Measurements from ENCODE around the gene RNF208. TPM values are rescaled to one million over a fixed set of nuclear protein-coding genes. Genes with fewer than 3 reads are reported as not detected.

The RNF208 gene
- total and polyA plus RNA-seq, 2 of the 4 experiments (the other 2 are of a cell fraction): 1.2 TPM; not detected in 1

DNA sequence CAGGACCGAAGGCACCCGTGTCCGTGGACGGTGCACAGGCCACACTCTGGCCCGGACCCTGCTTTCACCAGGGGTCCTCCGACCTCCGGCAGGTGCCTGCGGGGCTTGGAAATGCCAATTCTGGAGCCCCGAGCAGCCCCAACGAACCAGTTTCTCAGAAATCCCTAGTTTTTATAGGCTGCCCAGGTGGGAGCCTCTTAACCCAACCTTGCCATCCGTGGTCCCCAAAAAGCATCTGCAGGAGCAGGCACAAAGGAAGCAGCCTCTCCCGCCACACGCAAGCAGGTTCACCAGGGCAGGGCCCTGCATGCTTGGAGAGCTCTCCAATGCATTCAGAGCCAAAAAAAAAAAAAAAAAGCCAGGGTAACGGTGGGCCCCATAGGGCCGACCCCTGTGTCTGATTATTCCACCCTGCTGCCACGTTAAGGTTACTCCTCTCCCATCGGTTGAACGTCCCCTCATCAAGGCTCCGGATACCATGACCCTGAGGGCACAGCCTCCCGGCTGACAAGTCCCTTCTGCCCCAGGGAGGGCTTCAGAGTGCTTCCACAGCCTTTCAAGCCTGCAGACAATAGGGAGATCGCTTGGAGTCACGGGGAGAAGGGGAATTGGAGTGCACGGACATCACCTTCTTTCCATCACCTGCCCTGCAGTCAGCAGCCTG is 20.7 kb downstream of the RNF208 start:
- ATAC-seq (ENCODE audit: low read depth): no peak
- peak overlapping the region; percentile 100 for H2AFZ ChIP-seq (replicated peaks; ENCODE audit: low read length, poor library complexity)
- peaks cover 34 to 81% of the 10 kb centered on the region in 2 experiments for H3K79me1 ChIP-seq (ENCODE audit: low read depth in 1 of 2, low read length in 2 of 2)
- CTCF ChIA-PET: no interaction called here
- no TSS peak for BruUV-seq (replicated peaks)
- dilution Hi-C loops (cut with HindIII; ENCODE audit: low sequenced_read_pairs, unreplicated experiment) (no loop called here), intact Hi-C loops (cut with micrococcal nuclease) (no loop called here), in situ Hi-C loops (cut with MboI; ENCODE audit: low sequenced_read_pairs) (no loop called here)
- H2BK120ac ChIP-seq (ENCODE audit: low read depth, low read length): no peak overlapping the region
- H3K9me3 ChIP-seq (ENCODE audit: control insufficient read depth, insufficient read depth, low read length): no peaks in the 10 kb centered on the region
- peak overlapping the region; percentile 97 for H3K4ac ChIP-seq (ENCODE audit: low read depth, low read length)
- peak overlapping the region; percentile 93; the same call in 1 of the 2 replicates for H4K91ac ChIP-seq (ENCODE audit: insufficient read depth, low read depth, low read length)
- no peak overlapping the region for H3K18ac ChIP-seq (ENCODE audit: low read depth, low read length)
- peak overlapping the region; percentile 98 for H2AK5ac ChIP-seq (ENCODE audit: low read depth, low read length)
- peak overlapping the region; percentile 25; the same call in 1 of the 2 replicates for H3K56ac ChIP-seq (ENCODE audit: extremely low read depth, insufficient read depth, low read length)
- peak overlapping the region; percentile 68 for H3K23ac ChIP-seq (ENCODE audit: low read depth, low read length)
- 0 out of 2 replicates have a peak, but pooled peaks cover 2% of the 10 kb centered on the region for H3K9me1 ChIP-seq (ENCODE audit: insufficient read depth, low read length)
- no peaks in the 10 kb centered on the region for H3K36me3 ChIP-seq (ENCODE audit: control insufficient read depth, insufficient read depth, low read length)
- peak overlapping the region; percentile 97 to 98 for H4K8ac ChIP-seq (ENCODE audit: low read depth in 2 of 2, low read length in 2 of 2)
- H3K4me2 ChIP-seq (ENCODE audit: low read depth, low read length): peak overlapping the region; percentile 86
- H3K9ac ChIP-seq (ENCODE audit: low read depth, low read length): peak overlapping the region; percentile 93
- H3K27ac ChIP-seq (ENCODE audit: insufficient read depth, low read length): peak overlapping the region; percentile 91
- peak overlapping the region; percentile 83 for H4K5ac ChIP-seq (ENCODE audit: low read depth, low read length)
- peaks cover 24% of the 10 kb centered on the region for H3K4me1 ChIP-seq (ENCODE audit: control insufficient read depth, insufficient read depth, low read length)
- DNase-seq: no peak
- H2BK15ac ChIP-seq (ENCODE audit: low read depth, low read length): no peak overlapping the region
- no peaks in the 10 kb centered on the region for H3K27me3 ChIP-seq (ENCODE audit: control insufficient read depth, insufficient read depth, low read length)
- H3K14ac ChIP-seq (replicated peaks; ENCODE audit: low read depth, low read length): peak overlapping the region; percentile 93
- POLR2A ChIA-PET (ENCODE audit: unreplicated experiment): interaction anchor here (0.6 to 0.9 kb wide), 3 partner anchors 12 to 39 kb away, joined by 3 to 16 read pairs (median 4); partner anchors contain the start of gene SSNA1
- H2BK20ac ChIP-seq (ENCODE audit: low read depth, low read length): no peak overlapping the region
- peak overlapping the region; percentile 94 for H2AK9ac ChIP-seq (replicated peaks; ENCODE audit: low read depth, low read length, poor library complexity)
- peaks cover 32% of the 10 kb centered on the region for H4K20me1 ChIP-seq (ENCODE audit: insufficient read depth, low read length)
- 3% methylated on average over 7 of the region's 23 CpGs; no CpG with 5 or more reads in 1 of the 2 experiments for WGBS, 2 experiments (ENCODE audit: extremely low coverage in 2 of 2, insufficient read length in 1 of 2)
- H3K4me3 ChIP-seq (ENCODE audit: insufficient read depth, low read depth, low read length): peak overlapping the region; percentile 88
- H2BK5ac ChIP-seq (ENCODE audit: low read depth, low read length, poor library complexity, severe bottlenecking): peak overlapping the region; percentile 61
- TF ChIP-seq CEBPB (IDR thresholded peaks at IDR 0.05; ENCODE audit: low read depth, low read length) (no peak), MAZ (IDR thresholded peaks at IDR 0.05; ENCODE audit: borderline replicate concordance, low read depth, low read length) (no peak), MXI1 (IDR thresholded peaks at IDR 0.05; ENCODE audit: borderline replicate concordance, low read depth, low read length) (no peak), RFX5 (IDR thresholded peaks at IDR 0.05; ENCODE audit: low read depth, low read length) (no peak), MAFK (IDR thresholded peaks at IDR 0.05; ENCODE audit: low read depth, low read length) (no peak), ELK1 (IDR thresholded peaks at IDR 0.05; ENCODE audit: borderline replicate concordance, low read depth, low read length) (no peak), POLR2A (IDR thresholded peaks at IDR 0.05; ENCODE audit: low read depth, low read length) (no peak), RAD21 (IDR thresholded peaks at IDR 0.05; ENCODE audit: low read length) (no peak), BHLHE40 (IDR thresholded peaks at IDR 0.05; ENCODE audit: low read depth, low read length) (no peak), NFE2L2 (IDR thresholded peaks at IDR 0.05; ENCODE audit: low read depth, low read length) (no peak), RCOR1 (IDR thresholded peaks at IDR 0.05; ENCODE audit: insufficient replicate concordance, low read length) (no peak), FOS (IDR thresholded peaks at IDR 0.05; ENCODE audit: low read depth, low read length) (no peak), SMC3 (IDR thresholded peaks at IDR 0.05; ENCODE audit: low read depth, low read length) (no peak), CHD1 (IDR thresholded peaks at IDR 0.05; ENCODE audit: low read depth, low read length) (no peak)
- TF ChIP-seq, protein P1, sequence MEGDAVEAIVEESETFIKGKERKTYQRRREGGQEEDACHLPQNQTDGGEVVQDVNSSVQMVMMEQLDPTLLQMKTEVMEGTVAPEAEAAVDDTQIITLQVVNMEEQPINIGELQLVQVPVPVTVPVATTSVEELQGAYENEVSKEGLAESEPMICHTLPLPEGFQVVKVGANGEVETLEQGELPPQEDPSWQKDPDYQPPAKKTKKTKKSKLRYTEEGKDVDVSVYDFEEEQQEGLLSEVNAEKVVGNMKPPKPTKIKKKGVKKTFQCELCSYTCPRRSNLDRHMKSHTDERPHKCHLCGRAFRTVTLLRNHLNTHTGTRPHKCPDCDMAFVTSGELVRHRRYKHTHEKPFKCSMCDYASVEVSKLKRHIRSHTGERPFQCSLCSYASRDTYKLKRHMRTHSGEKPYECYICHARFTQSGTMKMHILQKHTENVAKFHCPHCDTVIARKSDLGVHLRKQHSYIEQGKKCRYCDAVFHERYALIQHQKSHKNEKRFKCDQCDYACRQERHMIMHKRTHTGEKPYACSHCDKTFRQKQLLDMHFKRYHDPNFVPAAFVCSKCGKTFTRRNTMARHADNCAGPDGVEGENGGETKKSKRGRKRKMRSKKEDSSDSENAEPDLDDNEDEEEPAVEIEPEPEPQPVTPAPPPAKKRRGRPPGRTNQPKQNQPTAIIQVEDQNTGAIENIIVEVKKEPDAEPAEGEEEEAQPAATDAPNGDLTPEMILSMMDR (conservative IDR thresholded peaks at IDR 0.05; ENCODE audit: low read depth, low read length): no peak
